ENCODE data around the gene PLA2G2E. TPM values are rescaled to one million over a fixed set of nuclear protein-coding genes. Genes with fewer than 3 reads are reported as not detected.

The PLA2G2E gene
- total RNA-seq, 3 donors from 2014 or later = not detected

DNA sequence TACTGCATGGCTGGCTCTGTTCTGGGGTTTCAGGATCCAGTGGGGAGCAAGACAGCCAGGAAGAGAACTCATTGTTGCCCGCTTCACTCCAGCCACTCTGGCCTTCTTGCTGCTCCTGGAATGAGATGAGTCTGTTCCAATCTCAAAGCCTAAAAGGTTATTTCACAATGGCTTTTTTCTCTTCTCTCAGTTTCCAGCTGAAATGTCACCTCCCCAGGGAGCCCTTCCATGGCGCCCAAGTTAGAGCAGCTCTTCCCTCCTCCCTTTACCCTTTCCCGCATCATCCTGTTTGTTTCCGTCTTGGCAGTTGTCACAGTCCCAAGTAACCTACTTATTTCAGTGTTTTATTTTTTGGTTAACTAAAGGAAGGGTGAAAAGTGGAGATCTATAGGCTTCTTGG, 40.2 kb upstream of the PLA2G2E start:
- DNase-seq (ENCODE audit: low spot score in 2 of 2) = no peak
- Histone ChIP-seq H3K27ac (no peak overlapping the region), H3K9me3 (no peaks in the 10 kb centered on the region), H3K4me3 (no peak overlapping the region), H3K27me3 (peaks cover 0 to 12% of the 10 kb centered on the region in 2 donors), H3K4me1 (no peaks in the 10 kb centered on the region), H3K36me3 (no peaks in the 10 kb centered on the region)
- intact Hi-C loops (cut with DNase I; ENCODE audit: low total_unique reads) = no loop called here
- TF ChIP-seq POLR2AphosphoS5 (IDR thresholded peaks at IDR 0.05) (no peak), POLR2A (IDR thresholded peaks at IDR 0.05) (no peak)

DNA sequence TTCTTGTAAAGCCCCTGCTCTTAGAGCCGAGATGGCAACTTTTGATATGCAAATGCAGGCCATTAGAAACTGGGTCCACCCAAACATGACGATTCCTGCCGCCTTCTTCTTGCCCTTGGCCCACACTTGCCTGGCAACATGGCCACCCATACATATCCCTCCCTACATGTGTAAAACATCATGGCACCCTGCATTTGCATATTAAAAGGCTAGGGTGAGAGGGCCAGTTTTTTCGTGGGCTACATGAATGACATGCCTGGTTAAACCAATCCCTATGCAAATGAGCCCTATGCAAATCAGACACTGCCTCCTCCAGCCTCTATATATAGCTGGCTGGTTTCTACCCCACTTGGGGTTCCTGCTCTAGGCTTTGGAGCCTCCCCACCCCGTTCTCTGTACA, 37.2 kb upstream of the PLA2G2E start:
- intact Hi-C loops (cut with DNase I; ENCODE audit: low total_unique reads) = no loop called here
- H3K27me3 ChIP-seq = peaks cover 0 to 12% of the 10 kb centered on the region in 2 donors
- H3K4me1 ChIP-seq = no peaks in the 10 kb centered on the region
- TF ChIP-seq, protein P1, sequence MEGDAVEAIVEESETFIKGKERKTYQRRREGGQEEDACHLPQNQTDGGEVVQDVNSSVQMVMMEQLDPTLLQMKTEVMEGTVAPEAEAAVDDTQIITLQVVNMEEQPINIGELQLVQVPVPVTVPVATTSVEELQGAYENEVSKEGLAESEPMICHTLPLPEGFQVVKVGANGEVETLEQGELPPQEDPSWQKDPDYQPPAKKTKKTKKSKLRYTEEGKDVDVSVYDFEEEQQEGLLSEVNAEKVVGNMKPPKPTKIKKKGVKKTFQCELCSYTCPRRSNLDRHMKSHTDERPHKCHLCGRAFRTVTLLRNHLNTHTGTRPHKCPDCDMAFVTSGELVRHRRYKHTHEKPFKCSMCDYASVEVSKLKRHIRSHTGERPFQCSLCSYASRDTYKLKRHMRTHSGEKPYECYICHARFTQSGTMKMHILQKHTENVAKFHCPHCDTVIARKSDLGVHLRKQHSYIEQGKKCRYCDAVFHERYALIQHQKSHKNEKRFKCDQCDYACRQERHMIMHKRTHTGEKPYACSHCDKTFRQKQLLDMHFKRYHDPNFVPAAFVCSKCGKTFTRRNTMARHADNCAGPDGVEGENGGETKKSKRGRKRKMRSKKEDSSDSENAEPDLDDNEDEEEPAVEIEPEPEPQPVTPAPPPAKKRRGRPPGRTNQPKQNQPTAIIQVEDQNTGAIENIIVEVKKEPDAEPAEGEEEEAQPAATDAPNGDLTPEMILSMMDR (IDR thresholded peaks at IDR 0.05) = no peak
- TF ChIP-seq POLR2A (IDR thresholded peaks at IDR 0.05) = no peak
- no peaks in the 10 kb centered on the region for H3K36me3 ChIP-seq
- H3K4me3 ChIP-seq = no peak overlapping the region
- no peaks in the 10 kb centered on the region for H3K9me3 ChIP-seq
- H3K27ac ChIP-seq = no peak overlapping the region
- DNase-seq (ENCODE audit: low spot score in 2 of 2) = no peak

DNA sequence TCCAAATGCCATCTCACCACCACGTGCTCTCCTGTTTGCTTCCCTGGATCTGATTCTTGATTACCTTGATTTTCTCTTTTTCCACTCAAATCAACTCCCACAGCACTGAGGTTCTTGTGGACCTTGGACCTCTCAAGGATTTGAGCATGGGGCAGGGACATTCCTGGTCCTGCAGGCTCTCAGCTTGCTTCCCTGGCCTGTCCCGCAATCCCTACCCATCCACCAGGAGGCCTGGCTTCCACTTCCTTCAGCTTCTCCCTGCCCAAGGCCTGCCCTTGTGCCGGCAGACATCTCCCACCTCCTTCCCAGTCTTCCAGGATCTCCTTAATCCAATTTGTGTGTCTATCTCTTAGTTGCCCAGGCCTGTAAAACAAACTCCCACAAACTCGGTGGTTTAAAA, 34.4 kb upstream of the PLA2G2E start:
- no peaks in the 10 kb centered on the region for H3K4me1 ChIP-seq
- intact Hi-C loops (cut with DNase I; ENCODE audit: low total_unique reads) = no loop called here
- no peak for DNase-seq (ENCODE audit: low spot score in 2 of 2)
- no peaks in the 10 kb centered on the region for H3K36me3 ChIP-seq
- no peaks in the 10 kb centered on the region for H3K9me3 ChIP-seq
- no peak overlapping the region for H3K4me3 ChIP-seq
- TF ChIP-seq POLR2AphosphoS5 (IDR thresholded peaks at IDR 0.05) (no peak), POLR2A (IDR thresholded peaks at IDR 0.05) (no peak)
- TF ChIP-seq, protein P1 (IDR thresholded peaks at IDR 0.05) = no peak
- peaks cover 0 to 12% of the 10 kb centered on the region in 2 donors for H3K27me3 ChIP-seq
- no peak overlapping the region for H3K27ac ChIP-seq

DNA sequence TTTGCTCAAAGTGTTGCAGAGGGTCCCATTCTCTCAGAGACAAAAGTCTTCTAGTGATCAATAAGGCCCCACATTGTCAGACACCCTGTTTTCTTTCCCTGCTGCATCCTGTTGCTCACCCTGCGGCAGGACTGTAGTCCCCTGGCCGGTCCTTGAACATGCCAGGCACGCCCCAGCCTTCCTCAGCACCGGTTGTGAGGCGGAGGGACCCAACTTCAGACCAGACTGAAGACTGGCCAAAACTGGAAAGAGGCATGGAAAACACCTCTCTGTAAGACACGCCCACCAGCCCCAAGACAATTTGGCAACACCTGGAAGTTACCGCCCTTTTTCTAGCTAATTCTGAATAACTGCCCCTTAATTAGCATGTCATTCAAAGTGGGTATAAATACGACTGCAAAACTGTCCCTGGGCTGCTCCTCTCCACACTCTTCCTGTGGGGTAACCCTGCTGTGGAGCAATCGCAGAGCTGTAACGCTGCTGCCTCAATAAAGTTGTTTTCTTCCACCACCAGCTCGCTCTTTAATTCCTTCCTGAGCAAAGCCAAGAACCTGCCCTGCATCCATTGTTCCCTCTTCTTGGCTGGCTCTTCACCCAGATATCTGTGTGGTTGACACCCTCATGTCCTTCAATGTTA, 32.2 kb upstream of the PLA2G2E start:
- H3K36me3 ChIP-seq = no peaks in the 10 kb centered on the region
- TF ChIP-seq, protein P1 (IDR thresholded peaks at IDR 0.05) = no peak
- TF ChIP-seq POLR2A (IDR thresholded peaks at IDR 0.05) = no peak
- TF ChIP-seq POLR2AphosphoS5 (IDR thresholded peaks at IDR 0.05) = no peak
- H3K4me3 ChIP-seq = no peak overlapping the region
- intact Hi-C loops (cut with DNase I; ENCODE audit: low total_unique reads) = no loop called here
- H3K27ac ChIP-seq = no peak overlapping the region
- H3K27me3 ChIP-seq = peaks cover 0 to under 1% of the 10 kb centered on the region in 2 donors
- DNase-seq (ENCODE audit: low spot score in 2 of 2) = no peak
- no peaks in the 10 kb centered on the region for H3K4me1 ChIP-seq
- no peaks in the 10 kb centered on the region for H3K9me3 ChIP-seq

DNA sequence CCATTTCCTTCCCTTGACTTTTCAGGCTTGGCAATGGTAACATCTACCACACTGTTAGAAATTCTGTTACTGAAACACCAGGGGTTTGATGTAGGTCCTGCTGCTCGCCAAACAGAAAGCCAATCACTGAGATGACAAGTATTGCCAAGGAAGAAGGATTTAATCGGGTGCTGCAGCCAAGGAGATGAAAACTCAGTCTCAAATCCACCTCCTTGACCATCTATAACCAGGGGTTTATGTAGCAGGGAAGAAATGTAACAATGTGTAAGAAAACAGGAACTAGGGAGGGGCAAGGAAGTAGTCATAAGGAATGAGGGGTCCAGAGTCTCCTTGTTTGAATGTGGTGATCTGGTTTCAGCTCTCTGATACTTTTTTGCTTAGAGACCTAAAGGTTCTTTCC, 30.6 kb upstream of the PLA2G2E start:
- intact Hi-C loops (cut with DNase I; ENCODE audit: low total_unique reads) = no loop called here
- Histone ChIP-seq H3K4me3 (no peak overlapping the region), H3K27me3 (no peaks in the 10 kb centered on the region), H3K9me3 (no peaks in the 10 kb centered on the region), H3K36me3 (no peaks in the 10 kb centered on the region), H3K4me1 (no peaks in the 10 kb centered on the region), H3K27ac (no peak overlapping the region)
- DNase-seq (ENCODE audit: low spot score in 2 of 2) = no peak
- TF ChIP-seq POLR2A (IDR thresholded peaks at IDR 0.05) = no peak
- no peak for TF ChIP-seq POLR2AphosphoS5 (IDR thresholded peaks at IDR 0.05)
- TF ChIP-seq, protein P1 (IDR thresholded peaks at IDR 0.05) = no peak
